CD4-positive, CD25-positive, alpha-beta regulatory T cell (primary cell): ENCODE results near the gene FAM9B. TPM values are rescaled to one million over a fixed set of nuclear protein-coding genes. Genes with fewer than 3 reads are reported as not detected.
"Not testable (repeated sequence)": the region's sequence is repeated elsewhere in the genome, so short reads cannot be mapped to it uniquely, and the experiment has no call there.

ENCODE experiments used
- ATAC-seq, 2 donors: fragments of 150-1000 bp; cut with Tn5 transposase; one replicate each; pipeline ENCODE4 v1.10.0; 2021; ENCODE audit warnings: low read depth in 2 of 2, moderate number of reproducible peaks in 2 of 2, moderate library complexity in 1 of 2
- DNase-seq, 3 donors: peaks; one replicate each; pipeline versions ENCODE4 v3.0.0 to v3.0.0-alpha.2; 2012 to 2022; ENCODE audit warnings: mixed read lengths in 1 of 3
- H3K27ac ChIP-seq: one replicate; pipeline ENCODE4 v1.7.0; 2013; ENCODE audit warnings: mild to moderate bottlenecking, low read length; ENCODE audit not compliant: insufficient read depth, poor library complexity, severe bottlenecking
- H3K27me3 ChIP-seq: one replicate; pipeline ENCODE4 v1.7.0; 2013; ENCODE audit warnings: low read length; ENCODE audit not compliant: control insufficient read depth, insufficient read depth
- H3K36me3 ChIP-seq: one replicate; pipeline ENCODE4 v1.7.0; 2013; ENCODE audit warnings: mild to moderate bottlenecking, low read length, moderate library complexity; ENCODE audit not compliant: control insufficient read depth, insufficient read depth
- H3K4me1 ChIP-seq: 2 replicates; pipeline ENCODE4 v1.7.0; 2013; ENCODE audit warnings: mild to moderate bottlenecking, low read length; ENCODE audit not compliant: insufficient read depth, control insufficient read depth, poor library complexity, severe bottlenecking
- H3K4me3 ChIP-seq: one replicate; pipeline ENCODE4 v1.7.0; 2013; ENCODE audit warnings: low read depth, mild to moderate bottlenecking, low read length, moderate library complexity
- H3K9me3 ChIP-seq, 2 experiments: 1 replicate in 1 of 2; 2 replicates in 1 of 2; pipeline ENCODE4 v1.7.0; 2013; ENCODE audit warnings: low read length in 2 of 2, mild to moderate bottlenecking in 1 of 2, moderate library complexity in 1 of 2; ENCODE audit not compliant: control insufficient read depth in 2 of 2
- H3K27ac Mint-ChIP-seq, 3 donors: one replicate each; pipeline ENCODE4 v1.8.0; 2020 to 2022; ENCODE audit warnings: mild to moderate bottlenecking in 3 of 3, mixed read lengths in 3 of 3, moderate library complexity in 2 of 3
- H3K27me3 Mint-ChIP-seq: one replicate; pipeline ENCODE4 v1.8.0; 2022; ENCODE audit warnings: mild to moderate bottlenecking, mixed read lengths
- H3K36me3 Mint-ChIP-seq: one replicate; pipeline ENCODE4 v1.8.0; 2020; ENCODE audit warnings: mixed read lengths
- H3K4me1 Mint-ChIP-seq, 4 donors: one replicate each; pipeline ENCODE4 v1.8.0; 2020 to 2022; ENCODE audit warnings: mixed read lengths in 4 of 4, mild to moderate bottlenecking in 1 of 4
- H3K4me3 Mint-ChIP-seq, 4 donors: one replicate each; pipeline ENCODE4 v1.8.0; 2020 to 2022; ENCODE audit warnings: mild to moderate bottlenecking in 4 of 4, mixed read lengths in 4 of 4, moderate library complexity in 3 of 4
- H3K9me3 Mint-ChIP-seq, 7 donors: one replicate each; pipeline ENCODE4 v1.8.0; 2020 to 2022; ENCODE audit warnings: mixed read lengths in 7 of 7, mild to moderate bottlenecking in 3 of 7, moderate library complexity in 2 of 7
- polyA plus RNA-seq, 4 donors: library from polyadenylated mRNA; unstranded; fragments of 300-500 nt; fragmentation: Illumina TruSeq; gene quantifications; one replicate each; pipeline ENCODE4 v1.2.3, GENCODE V29; 2021
- total RNA-seq: library from RNA; stranded (reverse); gene quantifications from one replicate; pipeline ENCODE4 v1.2.3, GENCODE V29; 2022

Gene FAM9B
- total and polyA plus RNA-seq, 5 donors from 2014 or later = not detected

DNA sequence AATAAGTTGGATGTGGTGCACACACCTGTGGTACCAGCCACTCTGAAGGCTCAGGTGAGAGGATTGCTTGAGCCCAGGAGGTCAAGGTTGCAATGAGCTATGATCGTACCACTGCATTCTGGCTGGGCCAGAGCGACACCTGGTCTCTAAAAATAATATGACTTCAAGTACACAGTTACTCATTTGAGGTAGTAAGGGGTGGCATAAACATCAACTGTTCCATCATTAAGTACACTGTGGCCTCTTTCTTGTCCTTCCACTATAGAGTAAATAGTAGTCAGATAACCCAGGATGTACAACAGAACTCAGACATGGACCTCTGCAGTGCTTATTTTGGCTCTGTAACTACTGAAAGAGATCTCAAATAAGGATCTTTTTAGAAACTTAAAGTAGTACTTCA, 10.6 kb downstream of the FAM9B start:
- H3K27ac Mint-ChIP-seq = no peak overlapping the region
- Histone ChIP-seq H3K9me3 (no peaks in the 10 kb centered on the region), H3K4me1 (no peaks in the 10 kb centered on the region), H3K27me3 (no peaks in the 10 kb centered on the region), H3K4me3 (no peak overlapping the region), H3K36me3 (no peaks in the 10 kb centered on the region), H3K27ac (no peak overlapping the region)
- H3K36me3 Mint-ChIP-seq = no peaks in the 10 kb centered on the region
- peaks cover 0 to 4% (median 0%) of the 10 kb centered on the region in 7 donors for H3K9me3 Mint-ChIP-seq
- H3K4me3 Mint-ChIP-seq = no peak overlapping the region
- DNase-seq (peak in 1 of 3 donors; percentile 7), ATAC-seq (no peak)
- no peaks in the 10 kb centered on the region for H3K4me1 Mint-ChIP-seq
- peaks cover 4% of the 10 kb centered on the region for H3K27me3 Mint-ChIP-seq

DNA sequence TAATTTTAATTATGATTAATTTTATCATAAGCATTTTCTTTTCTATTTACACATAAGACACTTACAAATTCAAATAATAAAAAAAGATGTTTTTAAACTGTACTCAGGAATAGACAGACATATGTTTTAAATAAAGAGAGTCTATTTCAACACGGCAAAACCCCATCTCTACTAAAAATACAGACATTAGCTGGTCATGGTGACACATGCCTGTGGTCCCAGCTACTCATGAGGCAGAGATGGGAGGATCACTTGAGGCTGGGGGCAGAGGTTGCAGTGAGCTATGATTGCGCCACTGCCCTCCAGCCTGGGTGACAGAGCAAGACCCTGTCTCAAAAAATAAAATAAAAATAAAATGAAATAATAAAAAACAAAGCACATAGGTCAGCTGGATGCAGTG, 14.8 kb downstream of the FAM9B start:
- no peak for ATAC-seq
- no peaks in the 10 kb centered on the region for H3K36me3 Mint-ChIP-seq
- H3K9me3 Mint-ChIP-seq = no peaks in the 10 kb centered on the region
- DNase-seq = no peak
- no peak overlapping the region for H3K27ac Mint-ChIP-seq
- no peaks in the 10 kb centered on the region for H3K36me3 ChIP-seq
- H3K4me1 ChIP-seq = no peaks in the 10 kb centered on the region
- no peak overlapping the region for H3K4me3 Mint-ChIP-seq
- no peak overlapping the region for H3K27ac ChIP-seq
- no peak overlapping the region for H3K4me3 ChIP-seq
- no peaks in the 10 kb centered on the region for H3K27me3 ChIP-seq
- H3K27me3 Mint-ChIP-seq = no peaks in the 10 kb centered on the region
- H3K4me1 Mint-ChIP-seq = no peaks in the 10 kb centered on the region
- H3K9me3 ChIP-seq = no peaks in the 10 kb centered on the region

DNA sequence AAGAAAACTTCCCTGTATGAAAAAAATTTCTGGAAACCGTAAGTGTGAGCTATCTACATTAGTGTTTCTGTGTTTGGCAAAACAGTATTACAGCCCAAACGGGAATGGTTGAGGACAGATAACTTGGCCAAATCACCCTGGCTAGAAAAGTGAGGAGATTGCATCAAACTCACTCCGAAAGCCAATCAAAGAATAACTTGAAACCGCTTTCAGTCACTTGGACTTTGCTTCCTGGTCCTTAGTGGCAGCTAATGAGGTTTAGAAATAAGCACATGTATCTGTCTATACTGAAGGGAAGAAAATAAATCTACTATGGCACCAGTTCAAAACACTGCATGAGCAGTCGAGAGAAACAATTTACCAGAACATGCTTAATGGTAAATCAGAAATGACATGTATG, 15.6 kb downstream of the FAM9B start:
- not testable (repeated sequence) for ATAC-seq, H3K4me3 ChIP-seq, H3K4me3 Mint-ChIP-seq, H3K36me3 ChIP-seq, H3K9me3 ChIP-seq, DNase-seq, H3K27me3 Mint-ChIP-seq, H3K27me3 ChIP-seq, H3K9me3 Mint-ChIP-seq, H3K27ac Mint-ChIP-seq, H3K27ac ChIP-seq, H3K4me1 ChIP-seq, H3K4me1 Mint-ChIP-seq, H3K36me3 Mint-ChIP-seq

DNA sequence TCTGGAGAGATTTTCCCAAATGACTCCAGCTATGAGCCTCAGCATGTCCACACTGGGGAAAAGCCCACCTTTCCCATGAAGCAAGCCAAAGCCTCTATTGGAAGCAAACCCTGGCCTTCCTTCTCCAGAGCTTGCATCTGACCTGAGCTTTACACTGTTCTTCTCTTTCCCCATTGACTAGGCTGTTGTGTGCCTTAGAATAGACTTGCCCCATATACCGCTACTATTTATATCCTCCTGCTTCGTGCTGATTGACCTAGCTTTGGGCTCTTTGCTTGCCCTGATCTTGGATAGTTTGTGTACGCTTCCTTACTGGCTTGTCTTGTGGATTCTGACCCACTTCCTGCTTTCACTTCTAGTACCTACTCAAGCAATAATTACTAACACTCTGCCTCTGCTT, 30.9 kb downstream of the FAM9B start:
- Mint-ChIP-seq H3K4me1 (peaks cover 0 to 13% (median 9%) of the 10 kb centered on the region in 4 donors), H3K27me3 (peaks cover 6% of the 10 kb centered on the region), H3K27ac (peak overlapping the region in 1 of 3 donors; percentile 83), H3K4me3 (no peak overlapping the region), H3K9me3 (peaks cover 0 to 2% (median 0%) of the 10 kb centered on the region in 7 donors), H3K36me3 (no peaks in the 10 kb centered on the region)
- DNase-seq = no peak
- H3K9me3 ChIP-seq = no peaks in the 10 kb centered on the region
- no peaks in the 10 kb centered on the region for H3K36me3 ChIP-seq
- H3K4me3 ChIP-seq = no peak overlapping the region
- no peak for ATAC-seq
- no peak overlapping the region for H3K27ac ChIP-seq
- no peaks in the 10 kb centered on the region for H3K4me1 ChIP-seq
- no peaks in the 10 kb centered on the region for H3K27me3 ChIP-seq

DNA sequence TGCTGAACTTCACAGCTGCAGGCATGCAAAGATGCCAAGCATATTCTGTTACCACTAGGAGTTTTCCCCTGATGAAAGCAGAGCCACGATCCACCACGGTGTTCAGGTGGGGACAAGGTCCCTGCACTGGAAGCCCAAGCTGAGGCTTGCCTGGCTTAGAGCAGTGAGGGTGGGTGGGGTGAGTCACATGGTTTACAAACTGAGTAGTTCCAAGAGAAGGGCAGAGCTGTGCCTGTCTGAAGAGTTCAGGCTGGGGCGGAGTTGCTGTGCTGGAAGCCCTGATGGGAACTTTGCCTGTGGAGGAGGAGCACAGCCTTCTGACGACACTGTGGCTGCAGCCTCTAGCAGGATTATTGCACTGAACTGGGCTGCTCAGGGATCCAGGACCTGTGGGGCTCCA, 45.5 kb downstream of the FAM9B start:
- no peak for DNase-seq
- no peak for ATAC-seq
- peaks cover 0 to 20% (median 7%) of the 10 kb centered on the region in 4 donors for H3K4me1 Mint-ChIP-seq
- no peaks in the 10 kb centered on the region for H3K36me3 ChIP-seq
- H3K27ac ChIP-seq = no peak overlapping the region
- peaks cover 4% of the 10 kb centered on the region for H3K4me1 ChIP-seq
- H3K27me3 ChIP-seq = no peaks in the 10 kb centered on the region
- H3K9me3 Mint-ChIP-seq = no peaks in the 10 kb centered on the region
- H3K4me3 Mint-ChIP-seq = peak overlapping the region in 2 of 4 donors; percentile 2 to 70
- no peaks in the 10 kb centered on the region for H3K9me3 ChIP-seq
- no peak overlapping the region for H3K4me3 ChIP-seq
- H3K27me3 Mint-ChIP-seq = no peaks in the 10 kb centered on the region
- peak overlapping the region in 2 of 3 donors; percentile 93 to 95 for H3K27ac Mint-ChIP-seq
- H3K36me3 Mint-ChIP-seq = no peaks in the 10 kb centered on the region

GRCh38 chrX:8987672-8988250, 46.2 kb downstream of the FAM9B start:
- peaks cover 4% of the 10 kb centered on the region for H3K4me1 ChIP-seq
- peak; percentile 96 for ATAC-seq
- no peaks in the 10 kb centered on the region for H3K27me3 ChIP-seq
- no peak overlapping the region for H3K27ac ChIP-seq
- Mint-ChIP-seq H3K4me3 (peak overlapping the region in 3 of 4 donors; percentile 2 to 31 (median 30)), H3K36me3 (no peaks in the 10 kb centered on the region), H3K27me3 (no peaks in the 10 kb centered on the region), H3K27ac (peak overlapping the region; percentile 71 to 95 (median 93)), H3K4me1 (peaks cover 0 to 20% (median 7%) of the 10 kb centered on the region in 4 donors), H3K9me3 (no peaks in the 10 kb centered on the region)
- DNase-seq = peak; percentile 18 to 74 (median 62)
- H3K4me3 ChIP-seq = no peak overlapping the region
- no peaks in the 10 kb centered on the region for H3K9me3 ChIP-seq
- H3K36me3 ChIP-seq = no peaks in the 10 kb centered on the region

GRCh38 chrX:8984231-8984630, 49.7 kb downstream of the FAM9B start:
- Mint-ChIP-seq H3K27me3 (peaks cover 4% of the 10 kb centered on the region), H3K9me3 (peaks cover 0 to 2% (median 0%) of the 10 kb centered on the region in 7 donors), H3K4me3 (no peak overlapping the region), H3K36me3 (no peaks in the 10 kb centered on the region), H3K4me1 (peaks cover 5 to 31% (median 17%) of the 10 kb centered on the region in 4 donors), H3K27ac (no peak overlapping the region)
- H3K4me1 ChIP-seq = peaks cover 9% of the 10 kb centered on the region
- H3K27me3 ChIP-seq = no peaks in the 10 kb centered on the region
- H3K9me3 ChIP-seq = no peaks in the 10 kb centered on the region
- DNase-seq (no peak), ATAC-seq (no peak)
- H3K4me3 ChIP-seq = no peak overlapping the region
- no peaks in the 10 kb centered on the region for H3K36me3 ChIP-seq
- no peak overlapping the region for H3K27ac ChIP-seq

- peak overlapping the region in 1 of 3 donors; percentile 21 for H3K27ac Mint-ChIP-seq
- DNase-seq (peak in 2 of 3 donors; percentile 8 to 41), ATAC-seq (peak; percentile 69 to 72)
- H3K9me3 ChIP-seq = no peaks in the 10 kb centered on the region
- peak overlapping the region; percentile 35 for H3K4me3 ChIP-seq
- H3K4me3 Mint-ChIP-seq = peak overlapping the region in 1 of 4 donors; percentile 10
- no peaks in the 10 kb centered on the region for H3K36me3 ChIP-seq
- no peaks in the 10 kb centered on the region for H3K36me3 Mint-ChIP-seq
- H3K9me3 Mint-ChIP-seq = peaks cover 0 to 2% (median 0%) of the 10 kb centered on the region in 7 donors
- H3K27ac ChIP-seq = no peak overlapping the region
- H3K4me1 Mint-ChIP-seq = peaks cover 5 to 18% (median 10%) of the 10 kb centered on the region in 4 donors
- peaks cover 4% of the 10 kb centered on the region for H3K27me3 Mint-ChIP-seq
- no peaks in the 10 kb centered on the region for H3K27me3 ChIP-seq
- H3K4me1 ChIP-seq = peaks cover 4% of the 10 kb centered on the region
Observed at GRCh38 chrX:8981723-8982122, 52.2 kb downstream of the FAM9B start.
